ENCODE data around the gene PLA2G6. TPM values are rescaled to one million over a fixed set of nuclear protein-coding genes. Genes with fewer than 3 reads are reported as not detected.
A peak's percentile ranks its signal among the peaks of the same experiment; 100 is the strongest.

Gene PLA2G6
- total RNA-seq, 6 experiments from 2014 or later = 8.1 to 32.9 (median 19.8) TPM

GRCh38 chr22:38192475-38192863, 10.8 kb upstream of the PLA2G6 start:
- peak in 2 of 4 donors; percentile 20 to 33 for ATAC-seq

DNA sequence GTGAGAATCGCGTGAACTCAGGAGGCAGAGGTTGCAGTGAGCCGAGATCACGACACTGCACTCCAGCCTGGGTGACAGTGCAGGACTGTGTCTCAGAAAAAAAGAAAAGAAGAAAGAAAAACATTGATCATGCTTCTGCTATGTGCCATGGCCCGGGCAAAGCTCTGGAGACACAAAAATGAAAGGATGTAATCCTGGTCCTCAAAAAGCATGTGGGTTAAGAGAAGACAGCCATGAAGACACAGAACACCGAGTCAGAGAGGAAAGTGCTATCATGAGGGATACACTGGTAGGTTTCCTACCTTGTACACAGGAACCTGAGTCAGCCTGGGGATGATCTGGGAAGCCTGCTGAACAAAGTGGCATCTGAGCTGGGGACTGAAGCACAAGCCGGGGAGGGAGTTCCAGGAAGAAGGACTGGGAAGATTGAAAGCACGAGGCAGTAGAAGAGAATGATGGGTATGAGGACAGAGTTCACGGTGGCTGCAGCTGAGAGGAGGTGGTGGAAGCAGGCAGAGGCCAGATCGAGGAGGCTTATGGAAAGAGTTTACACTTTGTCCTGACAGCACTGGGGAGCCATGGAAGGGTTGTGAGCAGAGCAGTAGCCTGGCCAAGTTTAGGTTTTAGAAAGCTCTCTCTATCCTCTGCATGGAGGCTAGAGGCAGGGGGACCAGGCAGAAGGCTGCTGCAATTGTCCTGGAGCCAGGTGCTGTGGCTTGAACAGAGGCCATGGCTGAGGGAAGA, 10.3 kb upstream of the PLA2G6 start:
- intact Hi-C loops (cut with DNase I) = no loop called here
- WGBS (ENCODE audit: insufficient coverage, low coverage, low lambda C conversion rate, missing lambda C conversion rate) = 59% methylated on average over 10 of the region's 10 CpGs
- TF ChIP-seq CTCF (IDR thresholded peaks at IDR 0.05) (no peak), POLR2A (IDR thresholded peaks at IDR 0.05) (no peak)
- Histone ChIP-seq H3K27me3 (no peaks in the 10 kb centered on the region), H3K36me3 (no peaks in the 10 kb centered on the region), H3K9me3 (no peaks in the 10 kb centered on the region), H3K27ac (peak overlapping the region in 2 of 3 donors; percentile 17 to 72), H3K4me3 (no peak overlapping the region), H3K4me1 (peaks cover 0 to 61% (median 25%) of the 10 kb centered on the region in 4 donors)
- no peak for DNase-seq
- peak; percentile 3 to 24 (median 9) for ATAC-seq

More at GRCh38 chr22:38192475-38192863, 10.8 kb upstream of the PLA2G6 start:
- no peaks in the 10 kb centered on the region for H3K27me3 ChIP-seq
- H3K9me3 ChIP-seq = no peaks in the 10 kb centered on the region
- peaks cover 0 to 56% (median 23%) of the 10 kb centered on the region in 4 donors for H3K4me1 ChIP-seq
- WGBS (ENCODE audit: insufficient coverage, low coverage, low lambda C conversion rate, missing lambda C conversion rate) = 20% methylated on average over 3 of the region's 3 CpGs
- no peak overlapping the region for H3K4me3 ChIP-seq
- no peaks in the 10 kb centered on the region for H3K36me3 ChIP-seq
- TF ChIP-seq CTCF (IDR thresholded peaks at IDR 0.05) (no peak), POLR2A (IDR thresholded peaks at IDR 0.05) (no peak)
- peak overlapping the region in 2 of 3 donors; percentile 17 to 72 for H3K27ac ChIP-seq
- DNase-seq = no peak
- intact Hi-C loops (cut with DNase I) = no loop called here

GRCh38 chr22:38191055-38191454, 9.4 kb upstream of the PLA2G6 start:
- Histone ChIP-seq H3K4me1 (peaks cover 0 to 68% (median 28%) of the 10 kb centered on the region in 4 donors), H3K36me3 (no peaks in the 10 kb centered on the region), H3K9me3 (no peaks in the 10 kb centered on the region), H3K27ac (peak overlapping the region in 1 of 3 donors; percentile 72), H3K27me3 (no peaks in the 10 kb centered on the region), H3K4me3 (no peak overlapping the region)
- no peak for ATAC-seq
- intact Hi-C loops (cut with DNase I) = no loop called here
- TF ChIP-seq POLR2A (IDR thresholded peaks at IDR 0.05) (no peak), CTCF (IDR thresholded peaks at IDR 0.05) (no peak)
- no peak for DNase-seq
- WGBS (ENCODE audit: insufficient coverage, low coverage, low lambda C conversion rate, missing lambda C conversion rate) = 75% methylated on average over 5 of the region's 14 CpGs

GRCh38 chr22:38190581-38190980, 9.0 kb upstream of the PLA2G6 start:
- no peaks in the 10 kb centered on the region for H3K9me3 ChIP-seq
- no peaks in the 10 kb centered on the region for H3K27me3 ChIP-seq
- H3K4me3 ChIP-seq = no peak overlapping the region
- DNase-seq = peak in 2 of 3 donors; percentile 80 to 85
- peak overlapping the region in 1 of 3 donors; percentile 72 for H3K27ac ChIP-seq
- peaks cover 0 to 68% (median 28%) of the 10 kb centered on the region in 4 donors for H3K4me1 ChIP-seq
- TF ChIP-seq POLR2A (IDR thresholded peaks at IDR 0.05) (no peak), CTCF (IDR thresholded peaks at IDR 0.05) (no peak)
- intact Hi-C loops (cut with DNase I) = no loop called here
- H3K36me3 ChIP-seq = no peaks in the 10 kb centered on the region
- peak; percentile 33 to 65 (median 54) for ATAC-seq
- WGBS (ENCODE audit: insufficient coverage, low coverage, low lambda C conversion rate, missing lambda C conversion rate) = 27% methylated on average over 6 of the region's 6 CpGs
